Renal cortex interstitium (tissue), 15 donors: ENCODE data around the gene NRBP1. TPM values are rescaled to one million over a fixed set of nuclear protein-coding genes. Genes with fewer than 3 reads are reported as not detected.
A peak's percentile ranks its signal among the peaks of the same experiment; 100 is the strongest.

Experiments
- DNase-seq, 11 donors: peaks; one replicate each; pipeline ENCODE4 v3.0.0-alpha.2; 2013; ENCODE audit warnings: low read depth in 9 of 11, low spot score in 4 of 11; ENCODE audit errors: extremely low read depth in 1 of 11
- long read RNA-seq, 16 experiments: transcript quantifications; one replicate each; lab custom pipeline, GENCODE V29; 2026
- polyA plus RNA-seq, 3 donors: library from polyadenylated mRNA; unstranded; fragments of 120-200 nt; gene quantifications; one replicate each; pipeline ENCODE4 v1.2.1, GENCODE V29; 2013; ENCODE audit not compliant: insufficient read length in 3 of 3

NRBP1 gene
- 100 to 1,000 TPM; 122 to 134 (median 123) TPM for polyA plus RNA-seq
- long read RNA-seq, donor 1, partial matches to known transcripts = 43 of 43 reads
- long read RNA-seq, donor 1, other reads (novel, unspliced or antisense) = 0 of 43 reads
- long read RNA-seq, donor 2, partial matches to known transcripts = 43 of 46 reads
- long read RNA-seq, donor 2, other reads (novel, unspliced or antisense) = 0 of 46 reads
- long read RNA-seq, donor 3, partial matches to known transcripts = 79 of 80 reads
- long read RNA-seq, donor 3, other reads (novel, unspliced or antisense) = 0 of 80 reads
- long read RNA-seq, donor 4, partial matches to known transcripts = 59 of 63 reads
- long read RNA-seq, donor 4, other reads (novel, unspliced or antisense) = 0 of 63 reads
- long read RNA-seq, donor 5 = 0 reads
- long read RNA-seq, donor 6, partial matches to known transcripts = 49 of 50 reads
- long read RNA-seq, donor 6, other reads (novel, unspliced or antisense) = 0 of 50 reads
- long read RNA-seq, donor 7, partial matches to known transcripts = 45 of 47 reads
- long read RNA-seq, donor 7, other reads (novel, unspliced or antisense) = 0 of 47 reads
- long read RNA-seq, donor 8, partial matches to known transcripts = 87 of 90 reads
- long read RNA-seq, donor 8, other reads (novel, unspliced or antisense) = 0 of 90 reads
- long read RNA-seq, donor 9, transcript NRBP1-203 (18 exons, 2,163 nt) = major isoform, 6 of 66 reads
- long read RNA-seq, donor 9, partial matches to known transcripts = 60 of 66 reads
- long read RNA-seq, donor 9, other reads (novel, unspliced or antisense) = 0 of 66 reads
- long read RNA-seq, donor 10, partial matches to known transcripts = 67 of 68 reads
- long read RNA-seq, donor 10, other reads (novel, unspliced or antisense) = 0 of 68 reads
- long read RNA-seq, donor 11, partial matches to known transcripts = 42 of 44 reads
- long read RNA-seq, donor 11, other reads (novel, unspliced or antisense) = 0 of 44 reads
- long read RNA-seq, donor 12, partial matches to known transcripts = 15 of 17 reads
- long read RNA-seq, donor 12, other reads (novel, unspliced or antisense) = 0 of 17 reads
- long read RNA-seq, donor 13, partial matches to known transcripts = 153 of 159 reads
- long read RNA-seq, donor 13, other reads (novel, unspliced or antisense) = 0 of 159 reads
- long read RNA-seq, donor 14, partial matches to known transcripts = 43 of 45 reads
- long read RNA-seq, donor 14, other reads (novel, unspliced or antisense) = 0 of 45 reads
- long read RNA-seq, donor 15, partial matches to known transcripts = 23 of 24 reads
- long read RNA-seq, donor 15, other reads (novel, unspliced or antisense) = 0 of 24 reads
- long read RNA-seq, donor 16, partial matches to known transcripts = 166 of 170 reads
- long read RNA-seq, donor 16, other reads (novel, unspliced or antisense) = 0 of 170 reads

GRCh38 chr2:27428213-27428977, at the start of gene NRBP1:
Gene NRBP1, plus strand, starts transcription at chr2:27428631. Its CDS starts 4,643 bp downstream, at chr2:27433274.
- DNase-seq = peak; percentile 88 to 94 (median 91)

GRCh38 chr2:27378809-27379290, 49.6 kb upstream of the NRBP1 start:
- no peak for DNase-seq

- no peak for DNase-seq
Observed at GRCh38 chr2:27379383-27379835, 49.0 kb upstream of the NRBP1 start.

- no peak for DNase-seq
Observed at GRCh38 chr2:27379836-27380625, 48.4 kb upstream of the NRBP1 start.

- peak; percentile 77 to 96 (median 93) for DNase-seq
Observed at GRCh38 chr2:27380626-27381545, 47.5 kb upstream of the NRBP1 start, which contains the start of gene ZNF513. Gene ZNF513, minus strand, starts transcription at chr2:27380734. Its CDS starts 208 bp downstream, at chr2:27380526.

- DNase-seq = no peak
Observed at GRCh38 chr2:27381577-27382181, 46.8 kb upstream of the NRBP1 start.

GRCh38 chr2:27390822-27391679, 37.4 kb upstream of the NRBP1 start:
- DNase-seq = no peak

- DNase-seq = no peak
Observed at GRCh38 chr2:27393225-27393624, 35.2 kb upstream of the NRBP1 start.

GRCh38 chr2:27398962-27399361, 29.5 kb upstream of the NRBP1 start:
- no peak for DNase-seq

GRCh38 chr2:27400348-27401135, 27.9 kb upstream of the NRBP1 start:
- DNase-seq = no peak

GRCh38 chr2:27407798-27408491, 20.5 kb upstream of the NRBP1 start:
- DNase-seq = peak in 4 of 11 donors; percentile 27 to 52 (median 44)

- DNase-seq = no peak
Observed at GRCh38 chr2:27408601-27409320, 19.7 kb upstream of the NRBP1 start.
